ENCODE measurements around the gene ARVCF. TPM values are rescaled to one million over a fixed set of nuclear protein-coding genes. Genes with fewer than 3 reads are reported as not detected.

Gene ARVCF
- total and polyA plus RNA-seq, 9 of the 15 experiments (the other 6 are each of a cell fraction or from before 2014, with no cell fraction given), result 0.03 to 97.4 (median 15.6) TPM

DNA sequence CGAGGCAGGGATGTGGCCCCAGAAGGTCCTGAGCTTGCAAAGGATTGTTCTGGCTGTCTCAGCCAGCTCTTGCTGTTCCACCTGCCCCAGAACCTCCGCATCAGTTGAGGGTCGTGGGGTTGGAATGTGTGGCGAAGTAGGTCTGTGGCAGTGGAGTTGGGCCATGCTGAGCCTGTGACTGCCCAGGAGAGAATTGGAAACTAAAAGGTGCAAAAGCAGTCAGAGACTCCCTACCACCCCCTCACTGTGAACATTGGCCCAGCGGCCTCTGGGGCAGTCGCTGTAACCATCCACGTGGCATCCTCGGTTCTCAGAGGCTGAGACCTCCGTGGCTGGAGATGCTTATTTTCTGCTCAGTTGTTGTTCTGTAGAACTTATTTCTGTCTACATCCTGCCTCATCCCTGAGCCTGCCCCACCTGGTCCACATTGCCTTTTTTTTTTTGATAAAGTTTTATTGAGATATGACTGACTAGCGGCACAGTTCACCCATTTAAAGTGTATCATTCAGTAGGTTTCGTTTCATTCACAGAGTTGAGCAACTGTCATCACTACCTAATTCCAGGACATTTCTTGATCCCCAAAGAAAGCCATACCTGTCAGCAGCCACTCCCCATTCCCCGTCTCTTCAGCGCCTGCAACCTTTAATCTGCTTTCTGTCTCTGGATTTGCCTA lies 41.1 kb upstream of the ARVCF start (continued):
- no peak for TF ChIP-seq MYBL2 (IDR thresholded peaks at IDR 0.05; ENCODE audit: low read depth)
- no peak for TF ChIP-seq MYBL2 (CRISPR knock-in tag; IDR thresholded peaks at IDR 0.05; ENCODE audit: borderline replicate concordance)
- no peak for TF ChIP-seq CBFA2T2 (conservative IDR thresholded peaks at IDR 0.05)
- TF ChIP-seq, protein P1, sequence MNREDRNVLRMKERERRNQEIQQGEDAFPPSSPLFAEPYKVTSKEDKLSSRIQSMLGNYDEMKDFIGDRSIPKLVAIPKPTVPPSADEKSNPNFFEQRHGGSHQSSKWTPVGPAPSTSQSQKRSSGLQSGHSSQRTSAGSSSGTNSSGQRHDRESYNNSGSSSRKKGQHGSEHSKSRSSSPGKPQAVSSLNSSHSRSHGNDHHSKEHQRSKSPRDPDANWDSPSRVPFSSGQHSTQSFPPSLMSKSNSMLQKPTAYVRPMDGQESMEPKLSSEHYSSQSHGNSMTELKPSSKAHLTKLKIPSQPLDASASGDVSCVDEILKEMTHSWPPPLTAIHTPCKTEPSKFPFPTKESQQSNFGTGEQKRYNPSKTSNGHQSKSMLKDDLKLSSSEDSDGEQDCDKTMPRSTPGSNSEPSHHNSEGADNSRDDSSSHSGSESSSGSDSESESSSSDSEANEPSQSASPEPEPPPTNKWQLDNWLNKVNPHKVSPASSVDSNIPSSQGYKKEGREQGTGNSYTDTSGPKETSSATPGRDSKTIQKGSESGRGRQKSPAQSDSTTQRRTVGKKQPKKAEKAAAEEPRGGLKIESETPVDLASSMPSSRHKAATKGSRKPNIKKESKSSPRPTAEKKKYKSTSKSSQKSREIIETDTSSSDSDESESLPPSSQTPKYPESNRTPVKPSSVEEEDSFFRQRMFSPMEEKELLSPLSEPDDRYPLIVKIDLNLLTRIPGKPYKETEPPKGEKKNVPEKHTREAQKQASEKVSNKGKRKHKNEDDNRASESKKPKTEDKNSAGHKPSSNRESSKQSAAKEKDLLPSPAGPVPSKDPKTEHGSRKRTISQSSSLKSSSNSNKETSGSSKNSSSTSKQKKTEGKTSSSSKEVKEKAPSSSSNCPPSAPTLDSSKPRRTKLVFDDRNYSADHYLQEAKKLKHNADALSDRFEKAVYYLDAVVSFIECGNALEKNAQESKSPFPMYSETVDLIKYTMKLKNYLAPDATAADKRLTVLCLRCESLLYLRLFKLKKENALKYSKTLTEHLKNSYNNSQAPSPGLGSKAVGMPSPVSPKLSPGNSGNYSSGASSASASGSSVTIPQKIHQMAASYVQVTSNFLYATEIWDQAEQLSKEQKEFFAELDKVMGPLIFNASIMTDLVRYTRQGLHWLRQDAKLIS (CRISPR knock-in tag; IDR thresholded peaks at IDR 0.05), result no peak
- no peak for TF ChIP-seq ZNF133 (CRISPR knock-in tag; IDR thresholded peaks at IDR 0.05)
- no peak for TF ChIP-seq ARID2 (IDR thresholded peaks at IDR 0.05)
- TF ChIP-seq, protein P2, sequence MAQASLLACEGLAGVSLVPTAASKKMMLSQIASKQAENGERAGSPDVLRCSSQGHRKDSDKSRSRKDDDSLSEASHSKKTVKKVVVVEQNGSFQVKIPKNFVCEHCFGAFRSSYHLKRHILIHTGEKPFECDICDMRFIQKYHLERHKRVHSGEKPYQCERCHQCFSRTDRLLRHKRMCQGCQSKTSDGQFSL (CRISPR knock-in tag; IDR thresholded peaks at IDR 0.05), result no peak
- TF ChIP-seq, protein P2 (tag; IDR thresholded peaks at IDR 0.05), result no peak
- TF ChIP-seq SOX6 (IDR thresholded peaks at IDR 0.05), result no peak
- TF ChIP-seq MEF2A (IDR thresholded peaks at IDR 0.05; ENCODE audit: control insufficient read depth, low read depth, low read length), result no peak
- no peak for TF ChIP-seq HLTF (IDR thresholded peaks at IDR 0.05)
- no peak for TF ChIP-seq ZBED1 (IDR thresholded peaks at IDR 0.05)
- TF ChIP-seq ZNF324 (CRISPR knock-in tag; IDR thresholded peaks at IDR 0.05), result peak; percentile 5; the same call in 1 of the 2 replicates
- TF ChIP-seq ELF4 (CRISPR knock-in tag; IDR thresholded peaks at IDR 0.05), result no peak
- TF ChIP-seq TARDBP (IDR thresholded peaks at IDR 0.05), result no peak
- TF ChIP-seq, protein P3, sequence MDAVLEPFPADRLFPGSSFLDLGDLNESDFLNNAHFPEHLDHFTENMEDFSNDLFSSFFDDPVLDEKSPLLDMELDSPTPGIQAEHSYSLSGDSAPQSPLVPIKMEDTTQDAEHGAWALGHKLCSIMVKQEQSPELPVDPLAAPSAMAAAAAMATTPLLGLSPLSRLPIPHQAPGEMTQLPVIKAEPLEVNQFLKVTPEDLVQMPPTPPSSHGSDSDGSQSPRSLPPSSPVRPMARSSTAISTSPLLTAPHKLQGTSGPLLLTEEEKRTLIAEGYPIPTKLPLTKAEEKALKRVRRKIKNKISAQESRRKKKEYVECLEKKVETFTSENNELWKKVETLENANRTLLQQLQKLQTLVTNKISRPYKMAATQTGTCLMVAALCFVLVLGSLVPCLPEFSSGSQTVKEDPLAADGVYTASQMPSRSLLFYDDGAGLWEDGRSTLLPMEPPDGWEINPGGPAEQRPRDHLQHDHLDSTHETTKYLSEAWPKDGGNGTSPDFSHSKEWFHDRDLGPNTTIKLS (IDR thresholded peaks at IDR 0.05; ENCODE audit: borderline replicate concordance, low read depth), result 0 out of 2 replicates have a peak, but pooled peaks have one; percentile 18
- no peak for TF ChIP-seq GATAD2A (IDR thresholded peaks at IDR 0.05)
- TF ChIP-seq, protein P4, sequence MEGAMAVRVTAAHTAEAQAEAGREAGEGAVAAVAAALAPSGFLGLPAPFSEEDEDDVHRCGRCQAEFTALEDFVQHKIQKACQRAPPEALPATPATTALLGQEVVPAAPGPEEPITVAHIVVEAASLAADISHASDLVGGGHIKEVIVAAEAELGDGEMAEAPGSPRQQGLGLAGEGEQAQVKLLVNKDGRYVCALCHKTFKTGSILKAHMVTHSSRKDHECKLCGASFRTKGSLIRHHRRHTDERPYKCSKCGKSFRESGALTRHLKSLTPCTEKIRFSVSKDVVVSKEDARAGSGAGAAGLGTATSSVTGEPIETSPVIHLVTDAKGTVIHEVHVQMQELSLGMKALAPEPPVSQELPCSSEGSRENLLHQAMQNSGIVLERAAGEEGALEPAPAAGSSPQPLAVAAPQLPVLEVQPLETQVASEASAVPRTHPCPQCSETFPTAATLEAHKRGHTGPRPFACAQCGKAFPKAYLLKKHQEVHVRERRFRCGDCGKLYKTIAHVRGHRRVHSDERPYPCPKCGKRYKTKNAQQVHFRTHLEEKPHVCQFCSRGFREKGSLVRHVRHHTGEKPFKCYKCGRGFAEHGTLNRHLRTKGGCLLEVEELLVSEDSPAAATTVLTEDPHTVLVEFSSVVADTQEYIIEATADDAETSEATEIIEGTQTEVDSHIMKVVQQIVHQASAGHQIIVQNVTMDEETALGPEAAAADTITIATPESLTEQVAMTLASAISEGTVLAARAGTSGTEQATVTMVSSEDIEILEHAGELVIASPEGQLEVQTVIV (CRISPR knock-in tag; IDR thresholded peaks at IDR 0.05; ENCODE audit: borderline replicate concordance), result no peak
- TF ChIP-seq STAT5B (CRISPR knock-in tag; IDR thresholded peaks at IDR 0.05), result no peak
- TF ChIP-seq FIP1L1 (IDR thresholded peaks at IDR 0.05; ENCODE audit: low read depth, low read length, poor library complexity, severe bottlenecking), result no peak
- no peak for TF ChIP-seq MIER1 (IDR thresholded peaks at IDR 0.05; ENCODE audit: low read depth)
- TF ChIP-seq TAF9B (IDR thresholded peaks at IDR 0.05; ENCODE audit: partially characterized antibody), result no peak
- no peak for TF ChIP-seq TCF7L2 (IDR thresholded peaks at IDR 0.05; ENCODE audit: low read depth, low read length)

All from K562 (cell line).